ENCODE results near the gene SLC7A10. TPM values are rescaled to one million over a fixed set of nuclear protein-coding genes. Genes with fewer than 3 reads are reported as not detected.
"Not testable (repeated sequence)": the region's sequence is repeated elsewhere in the genome, so short reads cannot be mapped to it uniquely, and the experiment has no call there.

SLC7A10 gene
- total and polyA plus RNA-seq, 7 donors: 0.27 to 1.4 (median 1.1) TPM; not detected in 4

DNA sequence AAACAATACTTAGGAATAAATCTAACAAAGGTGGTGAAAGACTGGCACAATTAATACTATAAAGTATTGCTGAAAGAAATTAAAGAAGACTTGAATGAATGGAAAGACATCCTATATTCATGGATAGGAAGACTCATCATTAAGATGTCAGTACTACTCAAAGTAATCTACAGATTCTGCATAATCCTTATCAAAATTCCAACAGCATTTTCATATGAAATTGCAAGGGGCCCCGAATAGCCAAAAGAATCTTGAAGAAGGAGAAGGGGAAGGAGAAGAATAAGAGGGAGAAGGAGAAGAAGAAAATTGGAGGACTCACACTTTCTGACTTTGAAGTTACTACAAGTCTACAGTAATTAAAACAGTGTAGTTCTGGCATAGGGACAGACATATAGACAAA is 57.1 kb downstream of the SLC7A10 start:
- no peaks in the 10 kb centered on the region for H3K36me3 ChIP-seq
- no peak overlapping the region for H3K27ac ChIP-seq
- WGBS, 2 donors: 91 to 92% methylated on average over 1 of the region's 1 CpG
- no peaks in the 10 kb centered on the region for H3K27me3 ChIP-seq
- H3K9me3 ChIP-seq: no peaks in the 10 kb centered on the region
- H3K4me3 ChIP-seq: no peak overlapping the region
- intact Hi-C loops (cut with DNase I): no loop called here
- H3K4me1 ChIP-seq: no peaks in the 10 kb centered on the region
- TF ChIP-seq POLR2A (IDR thresholded peaks at IDR 0.05) (no peak), POLR2AphosphoS5 (IDR thresholded peaks at IDR 0.05) (no peak), EP300 (IDR thresholded peaks at IDR 0.05) (no peak)
- TF ChIP-seq, protein P1, sequence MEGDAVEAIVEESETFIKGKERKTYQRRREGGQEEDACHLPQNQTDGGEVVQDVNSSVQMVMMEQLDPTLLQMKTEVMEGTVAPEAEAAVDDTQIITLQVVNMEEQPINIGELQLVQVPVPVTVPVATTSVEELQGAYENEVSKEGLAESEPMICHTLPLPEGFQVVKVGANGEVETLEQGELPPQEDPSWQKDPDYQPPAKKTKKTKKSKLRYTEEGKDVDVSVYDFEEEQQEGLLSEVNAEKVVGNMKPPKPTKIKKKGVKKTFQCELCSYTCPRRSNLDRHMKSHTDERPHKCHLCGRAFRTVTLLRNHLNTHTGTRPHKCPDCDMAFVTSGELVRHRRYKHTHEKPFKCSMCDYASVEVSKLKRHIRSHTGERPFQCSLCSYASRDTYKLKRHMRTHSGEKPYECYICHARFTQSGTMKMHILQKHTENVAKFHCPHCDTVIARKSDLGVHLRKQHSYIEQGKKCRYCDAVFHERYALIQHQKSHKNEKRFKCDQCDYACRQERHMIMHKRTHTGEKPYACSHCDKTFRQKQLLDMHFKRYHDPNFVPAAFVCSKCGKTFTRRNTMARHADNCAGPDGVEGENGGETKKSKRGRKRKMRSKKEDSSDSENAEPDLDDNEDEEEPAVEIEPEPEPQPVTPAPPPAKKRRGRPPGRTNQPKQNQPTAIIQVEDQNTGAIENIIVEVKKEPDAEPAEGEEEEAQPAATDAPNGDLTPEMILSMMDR (IDR thresholded peaks at IDR 0.05): no peak
- DNase-seq: no peak

DNA sequence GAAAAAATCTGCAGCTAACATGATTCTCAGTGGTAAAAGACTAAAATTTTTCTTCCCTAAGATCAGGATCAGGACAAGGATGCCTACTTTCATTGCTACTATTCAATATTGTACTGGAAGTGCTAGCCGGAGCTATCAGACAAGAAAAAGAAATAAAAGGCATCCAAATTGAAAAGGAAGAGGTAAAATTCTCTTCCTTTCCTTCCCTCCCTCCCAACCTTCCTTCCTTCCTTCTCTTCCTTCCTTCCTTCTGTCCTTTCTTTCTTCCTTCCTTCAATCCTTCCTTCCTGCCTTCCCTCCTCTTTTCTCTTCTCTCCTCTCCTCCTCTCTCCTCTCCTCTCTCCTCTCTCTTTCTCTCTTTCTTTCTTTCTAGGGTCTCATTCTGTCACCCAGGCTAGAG is 58.2 kb downstream of the SLC7A10 start:
- H3K4me1 ChIP-seq: no peaks in the 10 kb centered on the region
- TF ChIP-seq POLR2AphosphoS5 (IDR thresholded peaks at IDR 0.05) (no peak), EP300 (IDR thresholded peaks at IDR 0.05) (no peak), POLR2A (IDR thresholded peaks at IDR 0.05) (no peak)
- TF ChIP-seq, protein P1 (IDR thresholded peaks at IDR 0.05): no peak
- H3K27ac ChIP-seq: no peak overlapping the region
- no peaks in the 10 kb centered on the region for H3K36me3 ChIP-seq
- DNase-seq: no peak
- WGBS, 2 donors: 92 to 95% methylated on average over 1 of the region's 1 CpG
- intact Hi-C loops (cut with DNase I): no loop called here
- no peak overlapping the region for H3K4me3 ChIP-seq
- no peaks in the 10 kb centered on the region for H3K9me3 ChIP-seq
- H3K27me3 ChIP-seq: no peaks in the 10 kb centered on the region

DNA sequence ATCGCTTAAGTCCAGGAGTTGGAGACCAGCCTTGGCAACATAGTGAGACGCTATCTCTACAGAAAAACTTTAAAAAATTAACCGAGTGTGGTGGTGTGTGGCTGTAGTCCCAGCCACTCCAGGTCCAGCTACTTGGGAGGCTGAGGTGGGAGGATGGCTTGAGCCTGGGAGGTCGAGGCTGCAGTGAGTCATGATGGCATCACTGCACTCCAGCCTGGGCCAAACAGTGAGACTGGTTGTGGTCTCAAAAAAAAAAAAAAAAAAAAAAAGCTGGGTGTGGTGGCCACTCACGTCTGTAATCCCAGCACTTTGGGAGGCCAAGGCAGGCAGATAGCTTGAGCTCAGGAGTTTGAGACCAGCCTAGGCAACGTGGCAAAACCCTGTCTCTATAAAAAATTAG is 59.6 kb downstream of the SLC7A10 start:
- H3K4me3 ChIP-seq; H3K27ac ChIP-seq; H3K27me3 ChIP-seq; intact Hi-C loops (cut with DNase I); H3K4me1 ChIP-seq; H3K36me3 ChIP-seq; DNase-seq; H3K9me3 ChIP-seq: not testable (repeated sequence)
- WGBS, 2 donors: 68 to 82% methylated on average over 6 of the region's 6 CpGs

DNA sequence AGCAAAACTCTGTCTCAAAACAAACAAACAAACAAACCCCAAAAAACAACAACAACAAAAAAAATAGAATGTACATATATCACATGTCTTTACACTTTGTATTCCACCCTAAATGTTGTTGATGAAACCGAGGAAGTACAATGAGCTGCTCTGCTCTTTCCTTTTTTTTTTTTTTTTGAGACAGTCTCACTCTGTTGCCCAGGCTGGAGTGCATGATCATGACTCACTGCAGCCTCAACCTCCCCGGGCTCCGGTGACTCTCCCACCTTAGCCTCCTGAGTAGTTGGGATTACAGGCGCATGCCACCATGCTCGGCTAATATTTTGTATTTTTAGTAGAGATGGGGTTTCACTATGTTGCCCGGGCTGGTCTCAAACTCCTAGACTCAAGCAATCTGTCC is 62.2 kb downstream of the SLC7A10 start:
- no peaks in the 10 kb centered on the region for H3K9me3 ChIP-seq
- no peak for DNase-seq
- H3K27ac ChIP-seq: no peak overlapping the region
- no peak overlapping the region for H3K4me3 ChIP-seq
- no peaks in the 10 kb centered on the region for H3K36me3 ChIP-seq
- intact Hi-C loops (cut with DNase I): no loop called here
- no peaks in the 10 kb centered on the region for H3K4me1 ChIP-seq
- 90 to 93% methylated on average over 6 of the region's 6 CpGs for WGBS, 2 donors
- no peak for TF ChIP-seq POLR2A (IDR thresholded peaks at IDR 0.05)
- TF ChIP-seq, protein P1 (IDR thresholded peaks at IDR 0.05): no peak
- no peak for TF ChIP-seq EP300 (IDR thresholded peaks at IDR 0.05)
- TF ChIP-seq POLR2AphosphoS5 (IDR thresholded peaks at IDR 0.05): no peak
- H3K27me3 ChIP-seq: no peaks in the 10 kb centered on the region

DNA sequence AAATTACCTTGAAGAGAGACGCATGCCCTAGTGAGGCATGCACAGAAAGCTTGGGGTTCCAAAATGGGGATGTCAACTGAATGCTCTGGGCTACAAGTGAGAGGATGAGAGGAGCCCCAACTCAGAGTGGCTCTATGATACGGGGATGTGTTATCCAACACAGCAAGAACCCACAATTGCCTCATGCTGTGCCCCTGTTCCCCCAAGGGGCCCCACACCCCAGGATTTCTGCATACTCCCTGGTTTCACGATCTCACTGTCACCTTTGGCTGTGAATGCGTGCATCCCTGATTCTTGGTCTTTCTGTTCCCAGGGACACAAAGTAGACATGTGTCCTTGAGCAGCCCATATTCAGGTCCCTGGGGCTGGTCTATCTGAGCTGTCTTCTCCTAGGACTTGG is 64.4 kb downstream of the SLC7A10 start:
- H3K4me3 ChIP-seq: no peak overlapping the region
- 73 to 81% methylated on average over 4 of the region's 4 CpGs for WGBS, 2 donors
- intact Hi-C loops (cut with DNase I): no loop called here
- no peak for DNase-seq
- H3K36me3 ChIP-seq: no peaks in the 10 kb centered on the region
- no peaks in the 10 kb centered on the region for H3K9me3 ChIP-seq
- TF ChIP-seq, protein P1 (IDR thresholded peaks at IDR 0.05): no peak
- TF ChIP-seq POLR2A (IDR thresholded peaks at IDR 0.05): no peak
- TF ChIP-seq POLR2AphosphoS5 (IDR thresholded peaks at IDR 0.05): no peak
- no peak for TF ChIP-seq EP300 (IDR thresholded peaks at IDR 0.05)
- no peaks in the 10 kb centered on the region for H3K27me3 ChIP-seq
- H3K27ac ChIP-seq: no peak overlapping the region
- no peaks in the 10 kb centered on the region for H3K4me1 ChIP-seq
